Measurements from ENCODE around the gene SLC41A3.
A peak's percentile ranks its signal among the peaks of the same experiment; 100 is the strongest.

The SLC41A3 gene

GRCh38 chr3:126109146-126109879, 25.4 kb upstream of the SLC41A3 start:
- H3K4me3 ChIP-seq (ENCODE audit: low read length) = no peak overlapping the region
- no peak for DNase-seq (ENCODE audit: low read depth, low spot score)

- no peak overlapping the region for H3K4me3 ChIP-seq (ENCODE audit: low read length)
- no peak for DNase-seq (ENCODE audit: low read depth, low spot score)
Measured at GRCh38 chr3:126108676-126109050, 24.7 kb upstream of the SLC41A3 start.

- no peak overlapping the region for H3K4me3 ChIP-seq (ENCODE audit: low read length)
- DNase-seq (ENCODE audit: low read depth, low spot score) = no peak
Measured at GRCh38 chr3:126107957-126108675, 24.2 kb upstream of the SLC41A3 start.

GRCh38 chr3:126107203-126107939, 23.4 kb upstream of the SLC41A3 start:
- peak; percentile 67 for DNase-seq (ENCODE audit: low read depth, low spot score)

GRCh38 chr3:126106336-126107202, 22.6 kb upstream of the SLC41A3 start:
- no peak for DNase-seq (ENCODE audit: low read depth, low spot score)
- no peak overlapping the region for H3K4me3 ChIP-seq (ENCODE audit: low read length)

More at GRCh38 chr3:126107203-126107939, 23.4 kb upstream of the SLC41A3 start:
- no peak overlapping the region for H3K4me3 ChIP-seq (ENCODE audit: low read length)

GRCh38 chr3:126105691-126106187, 21.8 kb upstream of the SLC41A3 start:
- no peak for DNase-seq (ENCODE audit: low read depth, low spot score)
- H3K4me3 ChIP-seq (ENCODE audit: low read length) = no peak overlapping the region

GRCh38 chr3:126104742-126105605, 21.1 kb upstream of the SLC41A3 start:
- no peak for DNase-seq (ENCODE audit: low read depth, low spot score)
- no peak overlapping the region for H3K4me3 ChIP-seq (ENCODE audit: low read length)

- no peak for DNase-seq (ENCODE audit: low read depth, low spot score)
- H3K4me3 ChIP-seq (ENCODE audit: low read length) = no peak overlapping the region
Measured at GRCh38 chr3:126104028-126104635, 20.2 kb upstream of the SLC41A3 start.

GRCh38 chr3:126103121-126104027, 19.4 kb upstream of the SLC41A3 start:
- DNase-seq (ENCODE audit: low read depth, low spot score) = no peak
- H3K4me3 ChIP-seq (ENCODE audit: low read length) = no peak overlapping the region

- no peak overlapping the region for H3K4me3 ChIP-seq (ENCODE audit: low read length)
- DNase-seq (ENCODE audit: low read depth, low spot score) = no peak
Measured at GRCh38 chr3:126102530-126102951, 18.6 kb upstream of the SLC41A3 start.

GRCh38 chr3:126102011-126102410, 18.1 kb upstream of the SLC41A3 start:
- H3K4me3 ChIP-seq (ENCODE audit: low read length) = no peak overlapping the region

GRCh38 chr3:126101521-126101982, 17.6 kb upstream of the SLC41A3 start:
- H3K4me3 ChIP-seq (ENCODE audit: low read length) = no peak overlapping the region
- no peak for DNase-seq (ENCODE audit: low read depth, low spot score)

More at GRCh38 chr3:126102011-126102410, 18.1 kb upstream of the SLC41A3 start:
- DNase-seq (ENCODE audit: low read depth, low spot score) = no peak

- DNase-seq (ENCODE audit: low read depth, low spot score) = no peak
- no peak overlapping the region for H3K4me3 ChIP-seq (ENCODE audit: low read length)
Measured at GRCh38 chr3:126100634-126101301, 16.8 kb upstream of the SLC41A3 start.

- no peak overlapping the region for H3K4me3 ChIP-seq (ENCODE audit: low read length)
- no peak for DNase-seq (ENCODE audit: low read depth, low spot score)
Measured at GRCh38 chr3:126100269-126100633, 16.3 kb upstream of the SLC41A3 start.

- H3K4me3 ChIP-seq (ENCODE audit: low read length) = no peak overlapping the region
- no peak for DNase-seq (ENCODE audit: low read depth, low spot score)
Measured at GRCh38 chr3:126098391-126098858, 14.5 kb upstream of the SLC41A3 start.

GRCh38 chr3:126097801-126098200, 13.9 kb upstream of the SLC41A3 start:
- H3K4me3 ChIP-seq (ENCODE audit: low read length) = no peak overlapping the region
- no peak for DNase-seq (ENCODE audit: low read depth, low spot score)

Data from Jurkat, Clone E6-1 (cell line).